OCI-LY3 (cell line): ENCODE data around the gene VPS54.

Experiments
- EZH2phosphoT487 ChIP-seq: fragments of 200-600 bp; shearing (Covaris generic); IDR thresholded peaks from 2 replicates; pipeline ENCODE4 v1.6.1; 2018; ENCODE audit warnings: antibody characterized with exemption, mixed run types, low read depth
- TF ChIP-seq, protein P1 (sequence below): fragments of 200-600, 300-600 bp; sonication (generic); IDR thresholded peaks from 2 replicates; pipeline ENCODE4 v1.5.1; 2014; ENCODE audit warnings: antibody characterized with exemption, low read length, low read depth

DNA sequence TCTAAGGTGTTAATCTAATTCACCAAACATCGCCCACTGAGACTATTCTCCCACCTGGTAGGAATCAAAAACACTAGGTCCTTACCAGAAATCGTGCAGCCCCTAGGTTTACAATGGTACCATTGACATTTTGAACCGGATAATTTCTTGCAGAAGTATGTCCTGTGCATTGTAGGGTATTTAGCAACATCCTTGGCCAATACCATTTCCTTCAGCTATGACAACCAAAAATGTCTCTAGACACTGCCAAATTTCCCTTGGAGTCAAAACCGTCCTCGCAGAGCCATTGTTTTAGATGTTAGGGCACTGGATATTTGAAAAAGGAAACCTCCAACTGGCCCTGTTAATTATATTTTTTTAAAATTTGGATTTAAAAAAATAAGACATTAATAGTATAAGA, 3.8 kb downstream of the VPS54 start:
- TF ChIP-seq, protein P1, sequence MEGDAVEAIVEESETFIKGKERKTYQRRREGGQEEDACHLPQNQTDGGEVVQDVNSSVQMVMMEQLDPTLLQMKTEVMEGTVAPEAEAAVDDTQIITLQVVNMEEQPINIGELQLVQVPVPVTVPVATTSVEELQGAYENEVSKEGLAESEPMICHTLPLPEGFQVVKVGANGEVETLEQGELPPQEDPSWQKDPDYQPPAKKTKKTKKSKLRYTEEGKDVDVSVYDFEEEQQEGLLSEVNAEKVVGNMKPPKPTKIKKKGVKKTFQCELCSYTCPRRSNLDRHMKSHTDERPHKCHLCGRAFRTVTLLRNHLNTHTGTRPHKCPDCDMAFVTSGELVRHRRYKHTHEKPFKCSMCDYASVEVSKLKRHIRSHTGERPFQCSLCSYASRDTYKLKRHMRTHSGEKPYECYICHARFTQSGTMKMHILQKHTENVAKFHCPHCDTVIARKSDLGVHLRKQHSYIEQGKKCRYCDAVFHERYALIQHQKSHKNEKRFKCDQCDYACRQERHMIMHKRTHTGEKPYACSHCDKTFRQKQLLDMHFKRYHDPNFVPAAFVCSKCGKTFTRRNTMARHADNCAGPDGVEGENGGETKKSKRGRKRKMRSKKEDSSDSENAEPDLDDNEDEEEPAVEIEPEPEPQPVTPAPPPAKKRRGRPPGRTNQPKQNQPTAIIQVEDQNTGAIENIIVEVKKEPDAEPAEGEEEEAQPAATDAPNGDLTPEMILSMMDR, result no peak
- TF ChIP-seq EZH2phosphoT487, result no peak
